Measurements from ENCODE around the gene OSBPL10. TPM values are rescaled to one million over a fixed set of nuclear protein-coding genes. Genes with fewer than 3 reads are reported as not detected.

The OSBPL10 gene
- total RNA-seq, 1 donor = 29.0 TPM

DNA sequence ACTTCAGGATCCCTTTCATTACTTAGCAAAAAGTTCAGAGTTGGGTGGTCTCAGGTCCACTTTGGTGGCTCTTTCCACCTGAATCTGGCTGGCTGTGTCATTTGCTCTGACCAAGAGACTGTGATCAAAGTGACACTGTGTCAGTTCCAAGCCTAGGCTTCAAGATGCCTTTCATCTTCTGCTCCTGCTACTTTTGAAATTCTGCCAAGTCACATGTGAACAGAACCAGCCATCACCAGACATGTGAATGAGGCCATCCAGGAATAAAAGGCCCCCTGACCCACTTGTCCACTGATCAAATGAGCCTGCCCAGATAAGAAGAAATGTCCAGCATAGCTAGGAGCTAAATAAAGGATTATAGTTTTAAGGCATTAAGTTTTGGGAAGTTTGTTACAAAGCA is 132.2 kb downstream of the OSBPL10 start:
- H3K27ac ChIP-seq (ENCODE audit: low read depth, low read length) = no peak overlapping the region
- H3K4me3 ChIP-seq (ENCODE audit: insufficient read depth, low read length) = no peak overlapping the region
- H3K36me3 ChIP-seq (ENCODE audit: insufficient read depth, low read length) = no peaks in the 10 kb centered on the region
- H4K20me1 ChIP-seq (ENCODE audit: insufficient read depth, low read length) = peaks cover 3% of the 10 kb centered on the region
- DNase-seq (ENCODE audit: insufficient read length, low spot score, missing footprints) = no peak
- TF ChIP-seq, protein P1, sequence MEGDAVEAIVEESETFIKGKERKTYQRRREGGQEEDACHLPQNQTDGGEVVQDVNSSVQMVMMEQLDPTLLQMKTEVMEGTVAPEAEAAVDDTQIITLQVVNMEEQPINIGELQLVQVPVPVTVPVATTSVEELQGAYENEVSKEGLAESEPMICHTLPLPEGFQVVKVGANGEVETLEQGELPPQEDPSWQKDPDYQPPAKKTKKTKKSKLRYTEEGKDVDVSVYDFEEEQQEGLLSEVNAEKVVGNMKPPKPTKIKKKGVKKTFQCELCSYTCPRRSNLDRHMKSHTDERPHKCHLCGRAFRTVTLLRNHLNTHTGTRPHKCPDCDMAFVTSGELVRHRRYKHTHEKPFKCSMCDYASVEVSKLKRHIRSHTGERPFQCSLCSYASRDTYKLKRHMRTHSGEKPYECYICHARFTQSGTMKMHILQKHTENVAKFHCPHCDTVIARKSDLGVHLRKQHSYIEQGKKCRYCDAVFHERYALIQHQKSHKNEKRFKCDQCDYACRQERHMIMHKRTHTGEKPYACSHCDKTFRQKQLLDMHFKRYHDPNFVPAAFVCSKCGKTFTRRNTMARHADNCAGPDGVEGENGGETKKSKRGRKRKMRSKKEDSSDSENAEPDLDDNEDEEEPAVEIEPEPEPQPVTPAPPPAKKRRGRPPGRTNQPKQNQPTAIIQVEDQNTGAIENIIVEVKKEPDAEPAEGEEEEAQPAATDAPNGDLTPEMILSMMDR (IDR thresholded peaks at IDR 0.05; ENCODE audit: extremely low read depth, low read depth, low read length) = no peak
- no peaks in the 10 kb centered on the region for H3K9me3 ChIP-seq (ENCODE audit: low read depth, low read length)
- no peaks in the 10 kb centered on the region for H3K79me2 ChIP-seq (ENCODE audit: insufficient read depth, low read length)
- no peaks in the 10 kb centered on the region for H3K27me3 ChIP-seq (ENCODE audit: insufficient read depth, low read length)
- H3K4me2 ChIP-seq (ENCODE audit: insufficient read depth, low read length) = no peak overlapping the region
- H3K4me1 ChIP-seq (ENCODE audit: insufficient read depth, low read length) = no peaks in the 10 kb centered on the region
- no peak overlapping the region for H2AFZ ChIP-seq (ENCODE audit: low read length)

- Histone ChIP-seq H2AFZ (ENCODE audit: low read length) (no peak overlapping the region), H3K4me3 (ENCODE audit: insufficient read depth, low read length) (no peak overlapping the region), H4K20me1 (ENCODE audit: insufficient read depth, low read length) (peaks cover 3% of the 10 kb centered on the region), H3K4me2 (ENCODE audit: insufficient read depth, low read length) (no peak overlapping the region), H3K27me3 (ENCODE audit: insufficient read depth, low read length) (no peaks in the 10 kb centered on the region), H3K9me3 (ENCODE audit: low read depth, low read length) (no peaks in the 10 kb centered on the region), H3K36me3 (ENCODE audit: insufficient read depth, low read length) (no peaks in the 10 kb centered on the region), H3K4me1 (ENCODE audit: insufficient read depth, low read length) (no peaks in the 10 kb centered on the region), H3K27ac (ENCODE audit: low read depth, low read length) (no peak overlapping the region), H3K79me2 (ENCODE audit: insufficient read depth, low read length) (no peaks in the 10 kb centered on the region)
- DNase-seq (ENCODE audit: insufficient read length, low spot score, missing footprints) = no peak
- TF ChIP-seq, protein P1 (IDR thresholded peaks at IDR 0.05; ENCODE audit: extremely low read depth, low read depth, low read length) = no peak
These were observed 132.8 kb downstream of the OSBPL10 start for GRCh38 chr3:31848163-31848818.

DNA sequence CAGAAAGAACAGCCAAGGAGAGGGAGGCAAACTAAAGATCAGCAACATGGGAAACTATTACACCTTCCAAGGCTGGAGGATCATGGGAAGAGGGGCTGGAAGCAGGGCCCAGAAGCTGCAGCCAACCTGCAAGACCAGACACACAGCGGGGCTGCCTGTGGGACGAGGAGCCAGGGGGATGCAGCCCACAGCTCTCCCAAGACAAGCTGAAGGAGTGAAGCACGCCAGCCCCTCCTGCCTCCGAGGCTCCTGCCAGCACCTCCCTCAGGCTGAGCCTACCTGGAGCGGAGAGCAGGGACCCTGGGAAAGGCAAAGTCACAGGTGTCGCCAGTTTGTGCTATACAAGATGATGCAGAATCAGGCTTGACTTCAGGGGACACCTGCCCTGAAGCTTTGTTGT is 133.3 kb downstream of the OSBPL10 start:
- H3K4me3 ChIP-seq (ENCODE audit: insufficient read depth, low read length) = no peak overlapping the region
- H3K36me3 ChIP-seq (ENCODE audit: insufficient read depth, low read length) = no peaks in the 10 kb centered on the region
- no peak overlapping the region for H3K27ac ChIP-seq (ENCODE audit: low read depth, low read length)
- no peaks in the 10 kb centered on the region for H3K27me3 ChIP-seq (ENCODE audit: insufficient read depth, low read length)
- peaks cover 3% of the 10 kb centered on the region for H4K20me1 ChIP-seq (ENCODE audit: insufficient read depth, low read length)
- H3K79me2 ChIP-seq (ENCODE audit: insufficient read depth, low read length) = no peaks in the 10 kb centered on the region
- H3K9me3 ChIP-seq (ENCODE audit: low read depth, low read length) = no peaks in the 10 kb centered on the region
- no peak overlapping the region for H2AFZ ChIP-seq (ENCODE audit: low read length)
- H3K4me2 ChIP-seq (ENCODE audit: insufficient read depth, low read length) = no peak overlapping the region
- no peak for DNase-seq (ENCODE audit: insufficient read length, low spot score, missing footprints)
- no peaks in the 10 kb centered on the region for H3K4me1 ChIP-seq (ENCODE audit: insufficient read depth, low read length)
- TF ChIP-seq, protein P1 (IDR thresholded peaks at IDR 0.05; ENCODE audit: extremely low read depth, low read depth, low read length) = no peak

GRCh38 chr3:31841515-31841914 is 139.5 kb downstream of the OSBPL10 start:
- Histone ChIP-seq H3K36me3 (ENCODE audit: insufficient read depth, low read length) (no peaks in the 10 kb centered on the region), H2AFZ (ENCODE audit: low read length) (no peak overlapping the region), H3K27ac (ENCODE audit: low read depth, low read length) (no peak overlapping the region), H4K20me1 (ENCODE audit: insufficient read depth, low read length) (no peaks in the 10 kb centered on the region), H3K4me3 (ENCODE audit: insufficient read depth, low read length) (no peak overlapping the region), H3K9me3 (ENCODE audit: low read depth, low read length) (no peaks in the 10 kb centered on the region), H3K4me1 (ENCODE audit: insufficient read depth, low read length) (no peaks in the 10 kb centered on the region), H3K4me2 (ENCODE audit: insufficient read depth, low read length) (no peak overlapping the region), H3K79me2 (ENCODE audit: insufficient read depth, low read length) (no peaks in the 10 kb centered on the region), H3K27me3 (ENCODE audit: insufficient read depth, low read length) (no peaks in the 10 kb centered on the region)
- DNase-seq (ENCODE audit: insufficient read length, low spot score, missing footprints) = peak; percentile 49
- TF ChIP-seq, protein P1 (IDR thresholded peaks at IDR 0.05; ENCODE audit: extremely low read depth, low read depth, low read length) = no peak
